Endothelial cell of umbilical vein (primary cell): ENCODE measurements around the gene MAGI1.

Experiments used
- EZH2 ChIP-seq: IDR thresholded peaks from 2 replicates; pipeline ENCODE4 v1.6.1; 2012; ENCODE audit warnings: borderline replicate concordance, low read depth, mild to moderate bottlenecking, moderate library complexity, low read length, inconsistent platforms; ENCODE audit not compliant: severe bottlenecking
- FOS ChIP-seq: IDR thresholded peaks from 2 replicates; pipeline ENCODE4 v1.6.1; 2011; ENCODE audit warnings: mild to moderate bottlenecking, low read length, moderate library complexity, borderline replicate concordance; ENCODE audit not compliant: insufficient read depth
- GATA2 ChIP-seq: IDR thresholded peaks from 2 replicates; pipeline ENCODE4 v1.7.0; 2011; ENCODE audit warnings: low read depth, mild to moderate bottlenecking, moderate library complexity, mixed read lengths, low read length; ENCODE audit not compliant: insufficient read length, insufficient read depth
- JUN ChIP-seq: IDR thresholded peaks from 2 replicates; pipeline ENCODE4 v1.6.1; 2011; ENCODE audit warnings: borderline replicate concordance, low read depth; ENCODE audit not compliant: insufficient read length, insufficient read depth
- MYC ChIP-seq: IDR thresholded peaks from one replicate; pipeline ENCODE4 v1.6.1; 2011; ENCODE audit warnings: mild to moderate bottlenecking, low read depth, low read length
- POLR2A ChIP-seq: IDR thresholded peaks from 2 replicates; pipeline ENCODE4 v1.6.1; 2012; ENCODE audit warnings: low read depth, mild to moderate bottlenecking, control low read depth, low read length
- POLR2AphosphoS5 ChIP-seq: IDR thresholded peaks from 2 replicates; pipeline ENCODE4 v1.6.1; 2012; ENCODE audit warnings: low read depth, mild to moderate bottlenecking, control low read depth, low read length, moderate library complexity; ENCODE audit not compliant: insufficient read depth
- TF ChIP-seq, protein P1 (sequence below), 2 donors: IDR thresholded peaks; 1 replicate in 1 of 2; 2 replicates in 1 of 2; pipeline ENCODE4 v1.5.1; 2011; ENCODE audit warnings: low read length in 2 of 2, mild to moderate bottlenecking in 2 of 2, moderate library complexity in 2 of 2, control low read depth in 1 of 2, inconsistent platforms in 1 of 2, low read depth in 1 of 2; ENCODE audit not compliant: insufficient read depth in 1 of 2; ENCODE audit errors: extremely low read depth in 1 of 2
- TF ChIP-seq, protein P2 (sequence below): IDR thresholded peaks from 2 replicates; pipeline ENCODE4 v1.6.1; 2011; ENCODE audit not compliant: insufficient read depth, insufficient read length

DNA sequence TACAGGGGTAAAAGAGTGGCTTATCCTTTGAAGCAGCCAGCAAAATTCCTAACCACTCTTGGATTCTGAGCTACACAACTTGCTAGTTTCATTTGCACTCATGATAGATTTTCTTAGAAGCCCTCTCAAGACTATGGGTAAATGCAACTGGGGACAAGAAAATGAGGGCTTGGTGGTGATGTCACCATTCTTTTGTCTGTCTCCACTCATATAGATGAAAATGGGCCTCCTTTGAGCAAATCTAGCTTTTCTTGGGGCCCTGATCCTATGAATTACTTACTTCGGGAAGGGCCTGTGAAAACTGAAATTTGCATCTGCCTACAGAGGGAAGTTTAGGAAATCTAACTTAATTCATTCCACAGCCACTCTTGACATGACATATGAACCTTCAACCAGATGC lies 486.3 kb downstream of the MAGI1 start:
- TF ChIP-seq POLR2A (no peak), MYC (no peak), POLR2AphosphoS5 (no peak), FOS (no peak), EZH2 (no peak), JUN (no peak), GATA2 (no peak)
- TF ChIP-seq, protein P1, sequence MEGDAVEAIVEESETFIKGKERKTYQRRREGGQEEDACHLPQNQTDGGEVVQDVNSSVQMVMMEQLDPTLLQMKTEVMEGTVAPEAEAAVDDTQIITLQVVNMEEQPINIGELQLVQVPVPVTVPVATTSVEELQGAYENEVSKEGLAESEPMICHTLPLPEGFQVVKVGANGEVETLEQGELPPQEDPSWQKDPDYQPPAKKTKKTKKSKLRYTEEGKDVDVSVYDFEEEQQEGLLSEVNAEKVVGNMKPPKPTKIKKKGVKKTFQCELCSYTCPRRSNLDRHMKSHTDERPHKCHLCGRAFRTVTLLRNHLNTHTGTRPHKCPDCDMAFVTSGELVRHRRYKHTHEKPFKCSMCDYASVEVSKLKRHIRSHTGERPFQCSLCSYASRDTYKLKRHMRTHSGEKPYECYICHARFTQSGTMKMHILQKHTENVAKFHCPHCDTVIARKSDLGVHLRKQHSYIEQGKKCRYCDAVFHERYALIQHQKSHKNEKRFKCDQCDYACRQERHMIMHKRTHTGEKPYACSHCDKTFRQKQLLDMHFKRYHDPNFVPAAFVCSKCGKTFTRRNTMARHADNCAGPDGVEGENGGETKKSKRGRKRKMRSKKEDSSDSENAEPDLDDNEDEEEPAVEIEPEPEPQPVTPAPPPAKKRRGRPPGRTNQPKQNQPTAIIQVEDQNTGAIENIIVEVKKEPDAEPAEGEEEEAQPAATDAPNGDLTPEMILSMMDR (IDR thresholded peaks at IDR 0.05; ENCODE audit: extremely low read depth in 1 of 2, insufficient read depth in 1 of 2, low read depth in 1 of 2, low read length in 2 of 2) = no peak
- TF ChIP-seq, protein P2, sequence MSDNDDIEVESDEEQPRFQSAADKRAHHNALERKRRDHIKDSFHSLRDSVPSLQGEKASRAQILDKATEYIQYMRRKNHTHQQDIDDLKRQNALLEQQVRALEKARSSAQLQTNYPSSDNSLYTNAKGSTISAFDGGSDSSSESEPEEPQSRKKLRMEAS = no peak
